WERI-Rb-1 (cell line): ENCODE measurements around the gene IPO4.

ENCODE experiments used
- DNase-seq: peaks from one replicate; pipeline ENCODE4 v3.0.0-alpha.2; 2020
- H3K27ac ChIP-seq: fragments of 250-450 bp; sonication (Bioruptor Pico); 2 replicates; pipeline ENCODE4 v1.5.1; 2020; ENCODE audit warnings: mild to moderate bottlenecking, moderate library complexity
- H3K27me3 ChIP-seq: fragments of 250-450 bp; sonication (Bioruptor Pico); 2 replicates; pipeline ENCODE4 v1.5.1; 2021; ENCODE audit warnings: mild to moderate bottlenecking, low read depth, moderate library complexity; ENCODE audit not compliant: insufficient read depth, severe bottlenecking
- H3K36me3 ChIP-seq: fragments of 250-450 bp; sonication (Bioruptor Pico); 2 replicates; pipeline ENCODE4 v1.5.1; 2020; ENCODE audit warnings: mild to moderate bottlenecking, moderate library complexity
- H3K4me3 ChIP-seq: 2 replicates; pipeline ENCODE4 v1.5.1; 2011; ENCODE audit warnings: low read depth, mild to moderate bottlenecking, control low read depth, low read length
- H3K9me3 ChIP-seq: fragments of 250-450 bp; sonication (Bioruptor Pico); 2 replicates; pipeline ENCODE4 v1.5.1; 2021; ENCODE audit warnings: mild to moderate bottlenecking, moderate library complexity; ENCODE audit not compliant: severe bottlenecking
- CTCF ChIP-seq: IDR thresholded peaks from 2 replicates; pipeline ENCODE4 v1.5.1; 2011; ENCODE audit warnings: low read depth, mild to moderate bottlenecking, control low read depth, inconsistent platforms, low read length

Gene IPO4

GRCh38 chr14:24179294-24179960 is 9.2 kb downstream of the IPO4 start:
- Histone ChIP-seq H3K9me3 (no peaks in the 10 kb centered on the region), H3K4me3 (no peak overlapping the region), H3K36me3 (peaks cover 92% of the 10 kb centered on the region), H3K27me3 (no peaks in the 10 kb centered on the region), H3K27ac (peak overlapping the region; percentile 51)
- TF ChIP-seq CTCF, result no peak
- DNase-seq, result no peak

GRCh38 chr14:24178399-24179178 is 10.0 kb downstream of the IPO4 start:
- peaks cover 94% of the 10 kb centered on the region for H3K36me3 ChIP-seq
- H3K27ac ChIP-seq, result peak overlapping the region; percentile 51; the same call in 1 of the 2 replicates
- H3K27me3 ChIP-seq, result no peaks in the 10 kb centered on the region
- DNase-seq, result no peak
- no peak for TF ChIP-seq CTCF
- H3K9me3 ChIP-seq, result no peaks in the 10 kb centered on the region
- H3K4me3 ChIP-seq, result no peak overlapping the region

GRCh38 chr14:24177891-24178290 is 10.7 kb downstream of the IPO4 start:
- no peaks in the 10 kb centered on the region for H3K27me3 ChIP-seq
- no peak overlapping the region for H3K27ac ChIP-seq
- DNase-seq, result no peak
- H3K9me3 ChIP-seq, result no peaks in the 10 kb centered on the region
- peaks cover 94% of the 10 kb centered on the region for H3K36me3 ChIP-seq
- no peak for TF ChIP-seq CTCF
- no peak overlapping the region for H3K4me3 ChIP-seq

DNA sequence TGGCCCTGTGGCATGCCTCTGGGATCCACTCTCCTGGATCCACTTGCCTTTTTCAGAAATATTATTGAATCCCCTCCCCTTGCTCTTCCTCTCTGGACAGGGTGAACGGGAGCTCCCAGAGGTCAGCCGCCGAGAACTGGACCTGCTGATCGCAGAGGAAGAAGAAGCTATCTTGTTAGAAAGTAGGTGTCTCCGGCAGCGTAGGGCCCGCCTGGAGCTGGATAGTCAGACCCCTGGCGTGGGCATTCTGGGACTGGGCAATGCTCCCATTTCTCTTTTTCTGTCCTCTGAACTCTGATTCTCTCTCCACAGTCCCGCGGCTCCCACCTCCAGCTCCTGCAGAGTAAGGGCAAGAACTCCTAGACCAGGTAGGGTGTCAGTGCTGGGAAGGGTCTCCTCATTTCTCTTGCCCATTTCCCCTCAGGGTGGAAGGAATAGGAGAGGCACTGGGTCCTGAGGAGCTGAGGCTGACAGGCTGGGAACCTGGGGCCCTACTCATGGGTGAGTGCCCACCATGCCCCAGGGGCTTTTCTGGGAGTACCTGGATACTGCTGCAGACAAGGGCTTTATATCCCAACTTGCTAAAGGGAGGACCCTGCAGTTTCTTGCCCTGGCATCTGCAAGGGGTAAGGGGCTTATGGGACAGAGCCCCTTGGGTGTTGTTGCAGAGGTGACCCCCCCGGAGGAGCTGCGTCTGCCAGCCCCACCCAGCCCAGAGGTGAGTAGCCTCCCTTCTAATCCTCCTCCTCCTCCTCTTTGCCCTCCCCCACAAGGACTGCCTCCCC is 11.4 kb downstream of the IPO4 start:
- Histone ChIP-seq H3K4me3 (no peak overlapping the region), H3K9me3 (no peaks in the 10 kb centered on the region), H3K36me3 (peaks cover 94% of the 10 kb centered on the region), H3K27me3 (no peaks in the 10 kb centered on the region), H3K27ac (no peak overlapping the region)
- TF ChIP-seq CTCF, result no peak
- DNase-seq, result no peak

GRCh38 chr14:24176599-24176998 is 12.0 kb downstream of the IPO4 start:
- Histone ChIP-seq H3K9me3 (no peaks in the 10 kb centered on the region), H3K36me3 (peaks cover 91% of the 10 kb centered on the region), H3K4me3 (no peak overlapping the region), H3K27ac (no peak overlapping the region), H3K27me3 (no peaks in the 10 kb centered on the region)
- no peak for DNase-seq
- no peak for TF ChIP-seq CTCF
